Kidney (tissue), 14 donors: ENCODE measurements around the gene CXorf66. TPM values are rescaled to one million over a fixed set of nuclear protein-coding genes. Genes with fewer than 3 reads are reported as not detected.

Experiments
- DNase-seq, 5 donors: peaks; one replicate each; pipeline ENCODE4 v3.0.0-alpha.2; 2013 to 2020
- FAIRE-seq: peaks from 2 replicates; lab custom pipeline; 2012; peaks lifted over from hg19 to GRCh38; lab: Jason Lieb, UNC
- H3K27ac ChIP-seq, 2 donors: one replicate each; pipeline ENCODE4 v1.7.0; 2013; ENCODE audit warnings: low read depth in 2 of 2, low read length in 2 of 2, inconsistent platforms in 1 of 2
- H3K27me3 ChIP-seq: one replicate; pipeline ENCODE4 v1.7.1; 2013; ENCODE audit warnings: low read length, inconsistent platforms; ENCODE audit not compliant: control insufficient read depth, insufficient read depth
- H3K36me3 ChIP-seq, 3 donors: one replicate each; pipeline versions ENCODE4 v1.7.0 to v1.7.1; 2013; ENCODE audit warnings: low read length in 3 of 3, control low read depth in 1 of 3, inconsistent platforms in 1 of 3; ENCODE audit not compliant: insufficient read depth in 3 of 3, control insufficient read depth in 2 of 3
- H3K4me1 ChIP-seq, 3 donors: one replicate each; pipeline versions ENCODE4 v1.7.0 to v1.7.1; 2013; ENCODE audit warnings: low read length in 3 of 3, inconsistent platforms in 1 of 3, low read depth in 1 of 3; ENCODE audit not compliant: control insufficient read depth in 2 of 3, insufficient read depth in 2 of 3
- H3K4me3 ChIP-seq, 3 donors: one replicate each; pipeline versions ENCODE4 v1.7.0 to v1.8.1; 2013; ENCODE audit warnings: low read length in 3 of 3, control low read depth in 1 of 3, inconsistent platforms in 1 of 3
- H3K9ac ChIP-seq, 3 donors: one replicate each; pipeline versions ENCODE4 v1.7.0 to v1.7.1; 2013; ENCODE audit warnings: low read length in 3 of 3, control low read depth in 1 of 3, inconsistent platforms in 1 of 3
- H3K9me3 ChIP-seq, 3 donors: one replicate each; pipeline versions ENCODE4 v1.7.0 to v1.7.1; 2013; ENCODE audit warnings: low read length in 3 of 3, control low read depth in 1 of 3, inconsistent platforms in 1 of 3; ENCODE audit not compliant: control insufficient read depth in 2 of 3, insufficient read depth in 1 of 3
- CTCF ChIP-seq: IDR thresholded peaks from 3 replicates; pipeline ENCODE4 v1.5.1; 2012; ENCODE audit warnings: mild to moderate bottlenecking, moderate library complexity, borderline replicate concordance; ENCODE audit not compliant: insufficient read depth; ENCODE audit errors: extremely low read depth
- intact Hi-C: fragments of 100-400 bp; cut with DNase I; formaldehyde crosslinking; loops from one replicate; pipeline ENCODE4 v1.11.1; 2022
- polyA plus RNA-seq: library from polyadenylated mRNA; stranded (reverse); fragments of 350-450 nt; fragmentation: Illumina TruSeq; extraction: RNeasy Lipid Tissue Mini Kit (QIAGEN cat#74804); gene quantifications from one replicate; pipeline ENCODE4 v1.2.3, GENCODE V29; 2014; ENCODE audit warnings: low read depth, low replicate concordance; ENCODE audit not compliant: insufficient read depth
- total RNA-seq: library from RNA; stranded (reverse); fragmentation: NEBNext Ultra II Directional; extraction: Animal tissue kit (Norgen Biotek cat#: 25700); gene quantifications from one replicate; pipeline ENCODE4 v1.2.1, GENCODE V29; 2021
- donor health status: control.
- donor health status: control.
- donor health status: control.
- donor health status: control.
- donor health status: control.
- donor health status: DM: yes; HTN: yes; CAD: no.
- donor health status: Normal renal cell carcinoma (clear cell type).

The CXorf66 gene
- total and polyA plus RNA-seq, 2 donors from 2014 or later = not detected

GRCh38 chrX:139972629-139973624 lies 7.6 kb upstream of the CXorf66 start:
- Histone ChIP-seq H3K27me3 (no peaks in the 10 kb centered on the region), H3K27ac (no peak overlapping the region), H3K36me3 (no peaks in the 10 kb centered on the region), H3K4me3 (no peak overlapping the region), H3K4me1 (no peaks in the 10 kb centered on the region), H3K9ac (no peak overlapping the region), H3K9me3 (no peaks in the 10 kb centered on the region)
- intact Hi-C loops = no loop called here
- DNase-seq (no peak), FAIRE-seq (no peak)
- TF ChIP-seq CTCF = no peak

- Histone ChIP-seq H3K4me3 (no peak overlapping the region), H3K27ac (no peak overlapping the region), H3K9ac (no peak overlapping the region), H3K4me1 (no peaks in the 10 kb centered on the region), H3K9me3 (no peaks in the 10 kb centered on the region), H3K36me3 (no peaks in the 10 kb centered on the region), H3K27me3 (no peaks in the 10 kb centered on the region)
- no peak for DNase-seq
- TF ChIP-seq CTCF = no peak
- intact Hi-C loops = no loop called here
- FAIRE-seq = no peak
These were observed 6.8 kb upstream of the CXorf66 start for GRCh38 chrX:139972113-139972512.

GRCh38 chrX:139971394-139971749 lies 6.1 kb upstream of the CXorf66 start:
- no peaks in the 10 kb centered on the region for H3K36me3 ChIP-seq
- H3K27ac ChIP-seq = no peak overlapping the region
- H3K9ac ChIP-seq = no peak overlapping the region
- H3K4me1 ChIP-seq = no peaks in the 10 kb centered on the region
- FAIRE-seq (no peak), DNase-seq (no peak)
- no peaks in the 10 kb centered on the region for H3K27me3 ChIP-seq
- intact Hi-C loops = no loop called here
- peak overlapping the region in 1 of 3 donors; percentile 25 for H3K4me3 ChIP-seq
- H3K9me3 ChIP-seq = no peaks in the 10 kb centered on the region
- no peak for TF ChIP-seq CTCF
